ENCODE data around the gene FLT3. TPM values are rescaled to one million over a fixed set of nuclear protein-coding genes. Genes with fewer than 3 reads are reported as not detected.
A peak's percentile ranks its signal among the peaks of the same experiment; 100 is the strongest.

FLT3 gene
- total and polyA plus RNA-seq, 2 of the 13 experiments (the other 11 are each of a cell fraction or from before 2014, with no cell fraction given): not detected

DNA sequence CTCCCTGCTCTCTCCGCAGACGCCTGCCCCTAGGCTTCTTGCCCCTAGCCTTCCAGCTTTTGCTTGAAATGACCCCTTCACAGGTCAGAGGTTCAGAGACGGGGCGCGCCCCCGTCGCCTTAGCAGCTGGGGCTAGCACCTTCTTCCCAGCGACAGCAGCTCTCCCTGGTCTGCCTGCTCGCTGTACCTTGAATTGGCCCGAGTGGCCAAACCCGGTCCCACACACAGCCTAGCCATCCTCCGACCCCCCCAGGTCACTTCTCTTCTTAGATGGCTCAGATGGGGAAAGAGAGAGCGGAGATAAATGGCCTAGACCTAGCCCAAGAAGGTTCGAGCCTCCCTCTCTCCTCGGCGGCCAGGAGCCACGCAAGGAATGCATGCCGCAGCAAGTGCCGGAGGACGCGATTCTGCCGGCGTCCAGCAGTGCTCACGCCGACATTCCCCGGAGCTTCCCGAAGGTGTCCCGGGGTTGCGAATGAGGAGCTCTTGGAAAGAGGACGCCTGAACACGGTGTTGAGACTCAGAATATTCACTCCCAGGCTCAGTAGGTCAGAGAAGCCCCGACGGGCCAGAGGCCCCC is 132.6 kb downstream of the FLT3 start:
- BruUV-seq (replicated peaks): no TSS peak
- FAIRE-seq: no peak
- no peaks in the 10 kb centered on the region for H3K9me3 ChIP-seq (ENCODE audit: low read length)
- CTCF ChIA-PET (ENCODE audit: low intra/inter-chr PET ratio, low total read pairs): no interaction called here
- H3K79me2 ChIP-seq (ENCODE audit: insufficient read depth, low read length): no peaks in the 10 kb centered on the region
- H2AFZ ChIP-seq (ENCODE audit: low read length): no peak overlapping the region
- no peaks in the 10 kb centered on the region for H4K20me1 ChIP-seq (ENCODE audit: insufficient read depth, low read length)
- H3K27me3 ChIP-seq (ENCODE audit: control insufficient read depth in 1 of 2, insufficient read depth in 2 of 2, low read length in 2 of 2): peaks cover 19 to 70% of the 10 kb centered on the region in 2 experiments
- no peak overlapping the region for H3K9ac ChIP-seq (ENCODE audit: insufficient read depth, low read depth, low read length)
- peak; percentile 39 for ATAC-seq
- 15% methylated on average over 8 of the region's 33 CpGs for WGBS (ENCODE audit: low lambda C conversion rate)
- no peak overlapping the region for H3K27ac ChIP-seq (ENCODE audit: extremely low read length, insufficient read depth, low read length)
- POLR2A ChIA-PET: no interaction called here
- H3K4me1 ChIP-seq (ENCODE audit: insufficient read depth, low read length): peaks cover 32% of the 10 kb centered on the region
- no peaks in the 10 kb centered on the region for H3K36me3 ChIP-seq (replicated peaks in 1 of 2; ENCODE audit: control insufficient read depth in 1 of 2, insufficient read depth in 2 of 2, low read length in 2 of 2)
- in situ Hi-C loops (cut with HindIII; ENCODE audit: extremely low pct_ligation_motif_present, low pct_unique_long_range_greater_than_20kb): loop anchor here (25.0 kb wide), 1 partner anchor 1006 kb away; no protein-coding TSS in a partner anchor
- peak overlapping the region in 2 of 3 experiments; percentile 30 to 60; a peak in 3 of 6 replicates for H3K4me3 ChIP-seq (replicated peaks in 1 of 3; ENCODE audit: insufficient read depth in 1 of 3, low read depth in 2 of 3, low read length in 3 of 3)
- DNase-seq (ENCODE audit: low spot score): no peak
- intact Hi-C loops (cut with micrococcal nuclease; ENCODE audit: unreplicated experiment): no loop called here
- H3K4me2 ChIP-seq (ENCODE audit: low read depth, low read length): peak overlapping the region; percentile 68
- TF ChIP-seq CENPBD1 (CRISPR knock-in tag; IDR thresholded peaks at IDR 0.05; ENCODE audit: borderline replicate concordance, low read depth): no peak
- no peak for TF ChIP-seq HMGA1 (CRISPR knock-in tag; conservative IDR thresholded peaks at IDR 0.05)
- TF ChIP-seq MYPOP (CRISPR knock-in tag; IDR thresholded peaks at IDR 0.05): no peak
- no peak for TF ChIP-seq RORA (CRISPR knock-in tag; IDR thresholded peaks at IDR 0.05)
- no peak for TF ChIP-seq ZBTB26 (CRISPR knock-in tag; IDR thresholded peaks at IDR 0.05; ENCODE audit: borderline replicate concordance)
- no peak for TF ChIP-seq PRDM15 (CRISPR knock-in tag; IDR thresholded peaks at IDR 0.05)
- TF ChIP-seq CSRNP1 (CRISPR knock-in tag; IDR thresholded peaks at IDR 0.05): no peak
- no peak for TF ChIP-seq ZNF569 (CRISPR knock-in tag; IDR thresholded peaks at IDR 0.05; ENCODE audit: borderline replicate concordance)
- no peak for TF ChIP-seq TFDP1 (CRISPR knock-in tag; IDR thresholded peaks at IDR 0.05; ENCODE audit: borderline replicate concordance)
- no peak for TF ChIP-seq CBFB (CRISPR knock-in tag; IDR thresholded peaks at IDR 0.05)
- TF ChIP-seq GZF1 (CRISPR knock-in tag; IDR thresholded peaks at IDR 0.05): no peak
